GM18511 (cell line): ENCODE results near the gene CHFR.
"Not testable (repeated sequence)": the region's sequence is repeated elsewhere in the genome, so short reads cannot be mapped to it uniquely, and the experiment has no call there.

Experiments
- ATAC-seq: cut with Tn5 transposase; IDR thresholded peaks from one replicate; pipeline ENCODE4 v1.9.1; 2021; ENCODE audit warnings: mild to moderate bottlenecking, moderate library complexity; ENCODE audit not compliant: unreplicated experiment

The CHFR gene

DNA sequence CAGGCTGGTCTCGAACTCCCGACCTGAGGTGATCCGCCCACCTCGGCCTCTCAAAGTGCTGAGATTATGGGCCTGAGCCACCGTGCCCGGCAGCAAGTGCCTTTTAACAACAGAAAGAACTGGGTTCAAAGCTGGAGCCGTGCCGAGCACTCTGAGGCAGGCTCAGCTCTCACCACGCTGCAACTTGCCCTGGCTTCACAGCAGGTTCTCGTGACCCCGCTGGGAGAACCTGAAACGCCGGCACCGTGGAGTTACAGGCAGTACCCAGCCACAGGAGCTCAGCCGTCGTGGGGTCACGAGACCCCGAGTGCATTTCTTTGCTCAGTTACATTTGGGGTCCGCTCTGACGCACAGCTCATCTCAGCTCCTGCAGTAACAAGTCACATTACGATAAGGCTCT lies 73.2 kb downstream of the CHFR start:
- ATAC-seq: no peak

DNA sequence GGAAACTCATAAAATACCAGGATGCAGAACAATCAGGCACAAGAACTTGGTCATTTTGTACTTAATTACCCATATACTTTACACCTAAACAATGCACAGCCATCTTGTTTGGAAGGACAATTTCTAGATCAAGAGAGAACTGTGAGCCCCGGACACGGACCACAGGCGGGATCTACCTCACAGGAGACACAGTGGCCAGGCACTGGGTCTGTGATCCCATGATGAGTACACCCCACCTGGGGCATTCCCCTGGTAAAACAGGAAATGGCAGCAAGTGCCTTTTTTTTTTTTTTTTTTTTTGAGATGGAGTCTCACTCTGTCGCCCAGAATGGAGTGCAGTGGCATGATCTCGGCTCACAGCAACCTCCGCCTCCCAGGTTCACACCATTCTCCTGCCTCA lies 74.0 kb downstream of the CHFR start:
- no peak for ATAC-seq

DNA sequence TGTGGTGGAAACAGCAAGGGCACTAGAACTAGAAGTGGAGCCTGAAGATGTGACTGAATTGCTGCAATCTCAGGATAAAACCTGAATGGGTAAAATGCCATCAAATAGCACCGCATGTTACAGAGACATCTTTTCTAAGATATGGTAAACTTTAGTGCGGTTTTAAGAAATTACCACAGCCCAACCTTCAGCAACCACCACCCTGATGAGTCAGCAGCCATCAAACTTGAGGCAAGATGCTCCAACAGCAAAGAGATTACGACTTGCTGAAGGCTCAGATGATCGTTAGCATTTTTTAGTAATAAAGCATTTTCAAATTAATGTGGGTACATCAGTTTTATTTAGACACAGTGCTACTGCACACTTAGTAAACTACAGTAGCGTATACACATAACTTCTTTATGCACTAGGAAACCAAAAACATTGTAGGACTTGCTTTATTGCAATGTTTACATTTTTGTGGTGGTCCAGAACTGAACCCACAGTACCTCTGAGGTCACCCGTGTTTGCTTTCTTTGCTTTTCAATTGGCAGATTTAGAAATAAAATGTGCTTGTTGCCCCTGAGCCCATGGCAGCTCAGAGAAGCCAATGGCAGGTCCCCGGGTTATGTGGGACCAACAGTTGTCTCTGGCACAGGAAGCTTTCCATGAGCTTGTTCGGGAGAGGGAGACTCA lies 74.6 kb downstream of the CHFR start:
- no peak for ATAC-seq

DNA sequence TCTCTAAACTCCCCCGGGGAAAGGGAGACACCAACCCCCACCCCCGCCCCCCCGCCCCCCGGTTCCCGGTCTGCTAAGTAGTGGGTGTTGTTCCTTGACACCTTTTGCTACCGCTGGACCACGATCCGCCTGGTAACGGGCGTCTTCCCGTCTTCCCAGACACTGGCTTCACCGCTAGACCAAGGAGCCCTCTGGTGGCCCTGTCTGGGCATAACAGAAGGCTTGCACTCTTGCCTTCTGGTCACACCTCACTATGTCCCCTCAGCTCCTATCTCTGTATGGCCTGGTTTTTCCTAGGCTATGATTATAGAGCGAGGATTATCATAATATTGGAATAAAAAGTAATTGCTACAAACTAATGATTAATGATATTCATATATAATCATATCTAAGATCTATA lies 78.0 kb downstream of the CHFR start:
- not testable (repeated sequence) for ATAC-seq

DNA sequence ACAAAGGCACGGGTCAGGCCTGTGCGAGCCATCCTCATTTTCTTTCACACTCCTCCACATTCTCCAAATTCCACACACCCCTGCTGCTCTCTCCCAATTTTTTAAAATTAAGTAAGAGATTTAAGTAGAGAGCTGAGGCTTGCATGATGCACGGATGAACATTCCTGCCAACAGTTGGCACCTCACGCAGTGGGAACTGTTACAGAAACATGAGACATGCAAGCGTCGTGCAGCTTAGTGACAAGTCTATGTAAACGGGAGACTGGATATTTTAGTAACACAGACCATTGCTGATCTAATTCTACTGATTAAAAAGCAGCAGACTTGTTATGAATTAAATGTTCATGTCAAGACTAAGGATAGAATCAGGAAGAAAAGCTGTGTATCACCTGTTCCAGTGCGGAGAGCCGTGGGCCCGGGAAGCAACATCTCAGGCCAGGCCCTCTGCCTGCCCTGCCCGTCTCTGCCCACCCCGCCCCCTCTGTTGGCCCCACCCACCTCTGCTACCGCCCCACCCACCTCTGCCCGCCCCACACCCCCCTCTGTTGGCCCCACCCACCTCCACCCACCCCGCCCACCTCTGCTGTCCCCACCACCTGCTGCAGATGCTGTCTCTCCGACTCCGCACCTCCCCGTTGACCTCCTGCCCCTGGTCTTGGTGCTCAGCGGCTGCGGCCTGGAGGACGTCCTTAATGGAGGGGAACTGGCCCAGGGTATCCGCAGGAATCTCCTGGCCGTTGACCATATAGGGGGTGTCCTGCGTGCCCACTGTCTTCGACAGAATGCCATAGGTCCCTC lies 79.9 kb downstream of the CHFR start:
- ATAC-seq: no peak

DNA sequence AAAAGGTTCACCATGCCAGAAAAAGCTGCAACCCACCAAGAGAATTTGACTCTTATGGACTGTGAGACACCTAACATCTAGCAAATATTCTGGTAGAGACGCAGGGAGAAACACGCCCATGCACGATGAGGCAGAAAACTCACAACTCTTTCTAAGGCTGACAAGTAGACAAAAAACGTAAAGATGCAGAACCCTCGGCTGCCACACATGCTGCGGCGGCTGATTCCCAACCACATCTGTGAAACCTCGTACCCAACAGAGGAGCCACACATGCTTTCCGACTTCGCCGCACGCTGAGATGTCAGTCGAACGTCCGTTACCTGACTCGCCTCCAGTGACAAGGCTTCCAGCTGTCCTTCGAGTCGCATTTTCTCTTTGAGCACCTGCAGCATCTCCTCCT lies 80.5 kb downstream of the CHFR start:
- no peak for ATAC-seq

DNA sequence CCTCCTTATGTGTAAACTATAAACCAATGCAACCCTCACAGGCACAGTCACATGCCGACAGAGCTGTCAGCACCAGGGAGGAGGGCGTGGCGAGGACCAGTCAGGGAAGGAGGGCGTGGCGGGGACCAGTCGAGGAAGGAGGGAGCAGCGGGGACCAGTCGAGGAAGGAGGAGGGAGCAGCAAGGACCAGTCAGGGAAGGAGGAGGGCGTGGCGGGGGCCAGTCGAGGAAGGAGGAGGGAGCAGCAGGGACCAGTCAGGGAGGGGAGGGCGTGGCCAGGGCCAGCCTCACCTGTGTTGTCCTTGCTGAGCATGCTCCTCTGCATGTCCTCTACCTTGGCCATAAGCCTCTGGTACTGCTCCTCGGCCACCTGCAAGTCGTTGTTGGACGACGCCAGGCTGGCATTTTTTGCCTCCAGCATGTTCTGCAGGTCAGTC lies 83.0 kb downstream of the CHFR start:
- ATAC-seq: no peak

DNA sequence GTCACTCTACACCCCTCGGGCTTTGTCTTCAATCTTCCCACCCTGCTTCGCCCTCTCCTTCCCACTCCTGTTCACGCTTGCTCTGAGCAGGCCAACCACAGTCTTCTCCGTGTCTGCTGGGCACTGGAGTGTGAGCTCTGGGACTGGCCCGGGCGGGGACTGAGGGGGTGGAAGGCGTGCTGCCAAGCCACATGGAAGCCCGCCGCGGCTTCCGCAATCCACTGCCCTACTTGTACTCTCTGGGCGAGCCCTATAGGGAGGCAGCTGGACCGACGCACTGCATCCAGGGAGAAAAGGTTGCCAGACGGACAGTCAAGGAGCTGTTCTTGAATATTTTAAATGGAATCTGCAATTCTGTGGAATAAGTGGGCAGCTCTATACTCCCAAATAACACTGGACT lies 83.5 kb downstream of the CHFR start:
- no peak for ATAC-seq

DNA sequence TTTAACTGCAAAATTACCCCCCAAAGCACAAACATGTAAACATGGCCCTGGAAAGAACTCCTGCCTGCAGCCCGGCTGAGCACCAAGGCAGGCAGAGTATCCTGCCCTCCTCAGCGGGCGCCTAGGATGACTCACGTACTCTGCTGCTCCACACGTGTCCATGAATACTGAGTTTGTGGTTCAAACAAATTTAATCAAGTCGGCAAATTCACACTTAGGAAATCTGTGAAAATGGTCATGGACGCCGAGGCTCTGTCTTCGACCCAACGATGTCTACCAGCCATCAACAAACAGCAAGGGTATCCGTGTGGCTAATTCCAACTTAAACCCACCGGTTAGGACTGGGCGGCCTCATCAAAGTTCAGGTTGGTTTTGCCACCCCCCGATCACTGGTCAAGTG lies 84.3 kb downstream of the CHFR start:
- ATAC-seq: no peak

DNA sequence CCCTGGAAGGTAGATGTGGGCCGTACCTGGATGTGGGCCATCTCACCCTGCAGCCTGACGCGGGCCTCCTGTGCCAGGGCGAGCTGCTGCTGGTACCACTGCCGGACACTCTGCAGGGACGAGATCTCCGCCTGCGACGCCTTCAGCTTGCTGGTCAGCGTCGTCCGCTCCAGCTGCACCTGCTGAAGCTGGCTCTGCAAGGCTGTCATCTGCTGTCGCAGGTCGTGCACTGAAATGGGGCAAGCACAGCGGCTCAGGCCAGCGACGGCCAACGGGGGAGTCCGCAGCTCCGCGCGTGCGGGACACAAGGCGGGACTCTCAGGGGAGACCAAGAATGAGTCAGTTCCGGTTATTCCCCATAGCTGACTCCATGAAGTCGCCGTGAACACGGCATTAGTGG lies 85.7 kb downstream of the CHFR start:
- ATAC-seq: no peak

DNA sequence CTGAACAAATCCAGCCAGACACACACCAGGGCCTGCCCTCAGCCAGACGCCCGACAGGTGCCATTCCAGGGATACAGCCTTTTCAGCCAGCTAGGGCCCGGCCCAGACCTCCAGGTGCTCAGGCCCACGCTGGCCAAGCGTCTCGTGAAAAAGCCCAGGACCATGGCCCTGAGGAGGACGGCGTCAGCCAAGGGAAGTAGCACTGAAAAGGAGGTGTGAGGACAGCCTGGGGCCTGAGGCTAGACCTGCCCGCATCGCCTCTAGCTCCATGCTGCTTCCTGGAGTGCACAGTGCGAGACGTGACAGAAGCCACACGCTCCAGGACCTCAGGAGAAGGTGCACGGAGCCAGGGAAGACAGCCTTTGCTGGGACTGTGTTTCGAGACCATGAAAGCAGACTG lies 88.6 kb downstream of the CHFR start:
- ATAC-seq: no peak

DNA sequence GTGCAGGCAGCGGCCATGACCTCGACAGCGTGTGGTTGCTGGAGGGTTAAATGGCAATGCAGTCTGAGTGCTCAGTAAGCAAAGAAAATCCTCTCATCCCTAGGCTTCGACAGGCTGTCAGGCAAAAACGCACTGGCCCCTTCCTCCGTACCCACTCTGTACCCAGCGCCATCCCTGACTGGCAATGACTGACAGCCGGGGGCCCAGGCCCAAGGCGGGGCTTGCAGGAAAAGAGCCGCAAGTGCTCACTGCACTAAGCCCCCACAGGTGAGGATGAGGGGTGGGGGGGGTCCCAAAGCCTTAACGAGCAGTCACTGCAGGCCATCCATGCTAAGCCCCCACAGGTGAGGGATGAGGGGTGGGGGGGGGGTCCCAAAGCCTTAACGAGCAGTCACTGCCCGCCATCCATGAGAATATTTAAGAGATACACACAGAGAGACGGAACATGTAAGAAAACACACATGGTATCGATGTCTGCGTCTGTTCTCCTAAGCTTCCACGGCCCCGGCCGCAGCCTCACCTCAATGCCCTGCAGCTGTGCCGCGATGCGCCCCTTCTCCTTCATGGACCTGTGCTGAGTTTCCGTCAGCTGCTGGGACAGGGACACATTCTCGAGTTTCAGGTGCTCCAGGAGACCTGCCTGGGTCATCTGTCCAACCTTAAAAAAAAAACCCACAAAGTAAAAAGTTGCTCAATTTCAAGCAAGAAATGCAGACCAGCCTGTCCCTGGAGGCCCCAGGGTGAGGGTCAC lies 89.4 kb downstream of the CHFR start:
- ATAC-seq: no peak

DNA sequence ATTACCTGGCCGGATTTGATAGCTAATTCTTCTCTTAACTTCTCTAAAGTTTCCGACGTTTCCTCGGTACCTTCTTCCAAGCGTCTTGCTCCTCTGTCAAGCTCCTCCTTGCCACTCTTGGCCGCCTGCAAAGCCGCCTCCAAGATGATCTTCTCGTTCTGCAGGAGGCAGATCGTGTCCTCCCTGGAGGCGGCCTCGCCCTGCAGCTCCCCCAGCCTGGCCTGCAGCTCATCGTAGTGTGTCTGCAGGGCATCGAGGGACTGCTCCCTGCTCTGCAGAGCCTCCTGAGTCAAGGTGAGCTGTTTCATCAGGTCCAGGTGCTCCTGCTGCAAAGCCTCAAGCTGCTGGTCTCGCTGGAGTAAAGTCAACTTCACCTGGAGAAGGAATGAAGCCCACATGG lies 91.6 kb downstream of the CHFR start:
- ATAC-seq: no peak

DNA sequence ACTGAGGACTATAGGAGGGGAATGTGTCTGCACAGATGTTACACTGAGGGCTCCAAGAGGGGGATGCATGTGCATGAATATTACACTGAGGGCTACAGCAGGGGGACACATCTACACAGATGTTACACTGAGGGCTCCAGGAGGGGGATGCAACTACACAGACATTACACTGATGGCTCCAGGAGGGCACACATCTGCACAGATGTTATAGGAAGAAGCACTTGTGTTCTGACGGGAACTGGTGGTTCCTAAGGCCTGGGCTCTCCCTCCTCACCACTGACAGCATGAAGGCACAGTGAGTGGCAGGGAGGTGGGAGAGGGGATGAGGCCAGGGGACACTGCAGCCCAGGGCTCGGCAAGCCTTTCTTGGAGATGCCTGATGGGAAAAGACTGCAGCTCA lies 95.5 kb downstream of the CHFR start:
- ATAC-seq: not testable (repeated sequence)

DNA sequence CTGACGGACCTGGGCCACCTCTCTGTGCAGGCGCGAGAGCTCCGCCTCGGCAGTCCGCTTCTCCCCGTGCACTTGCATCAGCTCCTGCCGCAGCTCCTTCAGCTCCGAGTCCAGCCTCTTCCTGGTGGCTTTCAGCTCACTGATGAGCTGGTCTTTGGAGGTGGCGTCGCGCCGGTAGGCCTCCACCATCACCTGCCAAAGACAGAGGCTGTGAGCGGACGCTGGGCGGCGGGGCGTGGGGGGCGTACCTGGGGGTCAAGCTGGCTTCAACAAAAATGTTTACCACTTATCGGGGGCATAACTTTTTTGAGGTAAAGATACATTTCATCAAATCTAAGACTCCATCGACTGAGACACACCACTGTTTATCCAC lies 98.3 kb downstream of the CHFR start:
- ATAC-seq: no peak

DNA sequence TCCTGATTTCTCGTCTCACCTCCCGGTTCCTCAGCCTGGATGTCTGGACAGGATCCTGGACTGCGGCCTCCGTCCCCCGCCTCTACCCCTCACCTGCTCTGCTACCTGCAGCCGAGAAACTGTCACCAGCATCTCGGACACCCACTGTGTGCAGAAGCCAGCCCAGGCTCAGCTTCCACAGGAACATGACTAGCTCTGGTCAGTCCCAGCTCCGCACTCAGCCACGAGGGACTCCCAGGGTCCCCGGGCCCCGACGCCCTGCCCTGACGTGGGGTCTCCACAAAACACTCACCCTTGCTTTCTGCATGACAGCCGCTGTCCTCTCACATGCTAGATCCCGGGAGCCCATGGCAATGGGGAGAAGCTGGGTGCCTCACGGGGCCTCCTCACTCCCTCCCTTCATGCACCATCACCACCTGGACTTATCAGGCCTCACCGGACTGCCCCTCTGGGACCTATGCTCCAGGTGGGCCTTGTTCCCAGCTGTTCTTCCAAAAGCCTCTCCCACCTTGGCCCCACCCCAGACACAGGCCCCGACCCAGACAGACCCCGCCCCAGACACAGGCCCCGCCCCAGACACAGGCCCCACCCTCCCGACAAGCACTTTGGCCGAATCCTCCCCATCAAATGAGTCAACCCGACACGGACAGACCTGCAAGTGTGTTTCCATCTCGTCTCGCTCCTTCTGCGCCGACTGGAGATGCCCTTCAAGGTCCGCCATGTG lies 98.9 kb downstream of the CHFR start:
- ATAC-seq: no peak

DNA sequence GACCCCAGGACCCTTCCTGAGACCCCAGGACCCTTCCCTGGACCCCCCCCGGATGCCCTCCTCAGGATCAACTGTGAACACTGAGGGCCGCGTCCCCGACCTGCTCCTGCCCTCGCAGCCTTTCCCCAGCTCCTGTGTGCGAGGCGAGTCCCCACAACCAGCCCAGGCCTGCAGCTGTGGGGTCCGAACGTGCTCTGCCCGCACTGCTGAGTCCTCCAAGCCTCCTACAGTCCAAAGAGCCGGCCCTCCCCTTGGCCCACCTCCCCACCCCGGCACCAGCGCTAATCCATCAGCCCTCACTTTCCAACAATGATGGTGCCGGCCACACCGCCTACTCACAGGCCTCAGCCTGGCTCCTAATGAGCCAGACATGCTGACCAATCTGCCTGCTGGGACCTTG lies 99.5 kb downstream of the CHFR start:
- no peak for ATAC-seq

DNA sequence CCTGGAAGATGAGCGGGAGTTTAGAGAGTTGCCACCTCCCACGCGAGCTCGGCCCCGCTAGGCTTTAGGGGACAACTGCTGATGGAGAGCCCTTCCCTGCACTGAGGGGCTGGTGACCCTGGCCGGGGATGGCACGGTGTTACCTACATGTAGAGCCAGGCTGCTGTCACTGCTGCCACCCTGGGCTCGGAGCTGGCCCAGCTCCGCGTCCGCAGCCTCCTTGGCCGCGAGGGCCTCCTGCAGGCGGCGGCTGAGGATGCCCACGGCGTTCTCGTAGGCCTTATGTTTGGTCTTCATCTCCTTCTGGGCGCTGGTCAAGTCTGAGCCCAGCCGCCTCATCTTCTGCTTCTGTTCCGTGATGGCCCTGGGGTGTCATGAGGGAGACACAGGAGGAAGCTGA lies 101.2 kb downstream of the CHFR start:
- ATAC-seq: no peak

DNA sequence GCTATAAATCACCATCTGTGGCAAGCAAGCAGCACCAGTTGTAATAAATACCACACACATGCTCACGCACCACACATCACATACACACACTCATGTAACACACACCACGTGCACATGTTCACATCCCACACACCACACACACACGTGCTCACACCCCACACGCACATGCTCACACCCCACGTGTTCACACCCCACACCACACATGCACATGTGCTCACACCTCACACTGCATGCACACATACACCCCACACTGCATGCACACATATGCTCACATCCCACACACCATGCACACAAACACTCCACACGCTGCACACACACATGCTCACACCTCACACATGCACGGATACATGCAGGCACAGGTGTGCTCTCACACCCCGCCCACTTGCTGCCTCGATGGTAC lies 102.8 kb downstream of the CHFR start:
- no peak for ATAC-seq

DNA sequence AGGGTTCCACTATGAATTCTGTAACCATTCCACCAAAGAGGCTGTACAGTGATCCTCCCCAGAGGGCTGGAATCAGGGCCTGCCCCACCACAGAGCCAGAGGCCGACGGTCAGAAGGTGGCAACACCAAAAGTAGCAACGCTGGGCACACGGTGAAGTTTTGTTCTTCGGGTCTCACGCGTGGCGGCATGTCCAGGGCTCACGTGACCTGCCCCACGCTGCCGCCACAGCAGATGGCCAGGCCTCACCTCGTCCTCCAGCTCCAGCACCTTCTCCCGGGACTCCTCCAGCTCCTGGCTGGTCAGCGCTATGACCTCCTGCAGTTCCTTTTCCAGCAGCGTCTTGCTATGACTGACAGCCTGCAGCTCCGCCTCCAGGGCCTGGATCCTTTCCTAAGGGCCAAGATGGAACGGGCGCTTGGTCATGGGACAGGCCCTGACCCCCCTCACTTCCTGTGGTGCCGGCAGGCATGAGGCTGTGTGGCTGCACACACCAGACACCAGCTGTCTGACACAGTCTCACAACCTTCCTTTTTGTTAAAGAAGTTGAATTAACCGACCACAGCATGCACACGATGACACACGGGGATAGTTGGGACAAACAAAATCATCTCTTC lies 103.4 kb downstream of the CHFR start:
- ATAC-seq: no peak
